Type B pancreatic cell (in vitro differentiated cells): ENCODE measurements around the gene TFG. TPM values are rescaled to one million over a fixed set of nuclear protein-coding genes. Genes with fewer than 3 reads are reported as not detected.
A peak's percentile ranks its signal among the peaks of the same experiment; 100 is the strongest.

Experiments
- DNase-seq: peaks from one replicate; pipeline ENCODE4 v3.0.0; 2021; ENCODE audit warnings: mixed read lengths; ENCODE audit not compliant: unreplicated experiment; ENCODE audit errors: extremely low spot score
- H3K27ac Mint-ChIP-seq: 2 replicates; pipeline ENCODE4 v1.8.0; 2021; ENCODE audit warnings: mild to moderate bottlenecking, mixed read lengths
- H3K27me3 Mint-ChIP-seq: 2 replicates; pipeline ENCODE4 v1.8.0; 2021; ENCODE audit warnings: mixed read lengths
- H3K36me3 Mint-ChIP-seq: 2 replicates; pipeline ENCODE4 v1.8.0; 2021; ENCODE audit warnings: mixed read lengths
- H3K4me1 Mint-ChIP-seq: one replicate; pipeline ENCODE4 v1.8.0; 2021; ENCODE audit warnings: mixed read lengths; ENCODE audit not compliant: unreplicated experiment
- H3K4me3 Mint-ChIP-seq: 2 replicates; pipeline ENCODE4 v1.8.0; 2021; ENCODE audit warnings: mild to moderate bottlenecking, mixed read lengths
- H3K9me3 Mint-ChIP-seq: 2 replicates; pipeline ENCODE4 v1.8.0; 2021; ENCODE audit warnings: mixed read lengths
- CTCF ChIP-seq: fragments of 200-600 bp; sonication (generic); conservative IDR thresholded peaks from 2 replicates; pipeline ENCODE4 v1.5.0; 2021; ENCODE audit warnings: antibody characterized with exemption, mild to moderate bottlenecking
- total RNA-seq: library from RNA; stranded (reverse); gene quantifications from 2 replicates; pipeline ENCODE4 v1.2.1, GENCODE V29; 2021; ENCODE audit warnings: low replicate concordance

TFG gene
- total RNA-seq, 1 donor from 2014 or later, result 105 TPM

- no peak overlapping the region for H3K27ac Mint-ChIP-seq
- TF ChIP-seq CTCF, result peak; percentile 64
- no peaks in the 10 kb centered on the region for H3K27me3 Mint-ChIP-seq
- DNase-seq, result no peak
- H3K9me3 Mint-ChIP-seq, result no peaks in the 10 kb centered on the region
- peaks cover 19% of the 10 kb centered on the region for H3K36me3 Mint-ChIP-seq
- H3K4me3 Mint-ChIP-seq, result no peak overlapping the region
- no peaks in the 10 kb centered on the region for H3K4me1 Mint-ChIP-seq
Observed at GRCh38 chr3:100737334-100737733, 28.0 kb downstream of the TFG start.

- H3K27me3 Mint-ChIP-seq, result no peaks in the 10 kb centered on the region
- no peaks in the 10 kb centered on the region for H3K4me1 Mint-ChIP-seq
- H3K4me3 Mint-ChIP-seq, result no peak overlapping the region
- DNase-seq, result no peak
- TF ChIP-seq CTCF, result no peak
- H3K27ac Mint-ChIP-seq, result no peak overlapping the region
- peaks cover 20% of the 10 kb centered on the region for H3K36me3 Mint-ChIP-seq
- H3K9me3 Mint-ChIP-seq, result no peaks in the 10 kb centered on the region
Observed at GRCh38 chr3:100740207-100740606, 30.9 kb downstream of the TFG start.

- H3K36me3 Mint-ChIP-seq, result peaks cover 32% of the 10 kb centered on the region
- no peaks in the 10 kb centered on the region for H3K4me1 Mint-ChIP-seq
- H3K4me3 Mint-ChIP-seq, result no peak overlapping the region
- no peaks in the 10 kb centered on the region for H3K9me3 Mint-ChIP-seq
- DNase-seq, result no peak
- no peak for TF ChIP-seq CTCF
- H3K27ac Mint-ChIP-seq, result no peak overlapping the region
- no peaks in the 10 kb centered on the region for H3K27me3 Mint-ChIP-seq
Observed at GRCh38 chr3:100743535-100743934, 34.2 kb downstream of the TFG start.

GRCh38 chr3:100744671-100745070 is 35.4 kb downstream of the TFG start:
- Mint-ChIP-seq H3K4me3 (no peak overlapping the region), H3K36me3 (peaks cover 39% of the 10 kb centered on the region), H3K4me1 (no peaks in the 10 kb centered on the region), H3K27ac (no peak overlapping the region), H3K27me3 (no peaks in the 10 kb centered on the region), H3K9me3 (no peaks in the 10 kb centered on the region)
- no peak for DNase-seq
- TF ChIP-seq CTCF, result no peak

- Mint-ChIP-seq H3K9me3 (no peaks in the 10 kb centered on the region), H3K27me3 (no peaks in the 10 kb centered on the region), H3K27ac (no peak overlapping the region), H3K4me1 (no peaks in the 10 kb centered on the region), H3K4me3 (no peak overlapping the region), H3K36me3 (peaks cover 39% of the 10 kb centered on the region)
- no peak for TF ChIP-seq CTCF
- DNase-seq, result no peak
Observed at GRCh38 chr3:100745617-100746016, 36.3 kb downstream of the TFG start.

GRCh38 chr3:100746092-100746491 is 36.8 kb downstream of the TFG start:
- no peaks in the 10 kb centered on the region for H3K4me1 Mint-ChIP-seq
- no peaks in the 10 kb centered on the region for H3K27me3 Mint-ChIP-seq
- peaks cover 41% of the 10 kb centered on the region for H3K36me3 Mint-ChIP-seq
- no peak for DNase-seq
- no peaks in the 10 kb centered on the region for H3K9me3 Mint-ChIP-seq
- no peak overlapping the region for H3K27ac Mint-ChIP-seq
- H3K4me3 Mint-ChIP-seq, result no peak overlapping the region
- TF ChIP-seq CTCF, result no peak
